T1000 (cell line): ENCODE measurements around the gene ITPKA.
A peak's percentile ranks its signal among the peaks of the same experiment; 100 is the strongest.
"Not testable (repeated sequence)": the region's sequence is repeated elsewhere in the genome, so short reads cannot be mapped to it uniquely, and the experiment has no call there.

ENCODE experiments used
- DNase-seq: peaks from one replicate; lab custom pipeline; 2025; ENCODE audit warnings: mixed read lengths; lab: John Stamatoyannopoulos, UW

The ITPKA gene

DNA sequence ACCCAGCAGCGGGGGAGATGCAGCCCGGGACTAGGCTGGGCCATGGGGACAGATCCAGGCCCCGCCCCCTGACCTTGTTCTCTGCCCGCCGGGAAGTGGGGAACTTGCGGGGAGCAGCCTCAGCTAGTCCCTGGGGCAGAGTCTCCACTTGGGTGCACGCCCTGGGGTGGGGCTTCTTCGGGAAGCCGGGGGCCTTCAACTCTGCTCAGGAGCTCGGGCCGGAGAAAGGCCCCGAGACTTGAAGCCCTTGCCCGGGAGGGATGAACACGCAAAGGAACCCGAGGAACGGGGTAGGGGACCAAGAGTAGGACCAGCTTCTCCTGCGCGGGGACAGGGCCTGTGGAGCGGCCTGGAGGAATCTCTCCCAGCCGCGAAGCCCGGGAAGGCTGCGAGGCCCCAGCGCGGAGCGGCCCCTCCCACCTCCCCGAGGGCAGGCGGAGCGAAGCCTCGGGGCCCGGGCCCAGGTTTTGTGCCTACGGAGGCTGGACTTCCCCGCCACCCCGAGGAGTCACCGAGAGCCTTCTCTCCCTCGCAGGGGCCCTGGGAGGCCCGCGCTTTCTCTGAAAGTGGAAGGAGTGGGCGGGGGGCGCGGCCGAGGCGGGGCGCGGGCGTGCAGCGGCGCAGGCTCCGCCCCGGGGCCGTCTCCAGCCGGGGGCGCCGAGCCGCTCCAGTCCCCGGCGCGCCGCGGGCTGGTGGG is at the start of gene ITPKA:
Gene ITPKA (plus strand): TSS at position 670 of the 697 bp plus-strand sequence. CDS start 54 bp downstream, outside the sequence.
- DNase-seq: peak; percentile 65

DNA sequence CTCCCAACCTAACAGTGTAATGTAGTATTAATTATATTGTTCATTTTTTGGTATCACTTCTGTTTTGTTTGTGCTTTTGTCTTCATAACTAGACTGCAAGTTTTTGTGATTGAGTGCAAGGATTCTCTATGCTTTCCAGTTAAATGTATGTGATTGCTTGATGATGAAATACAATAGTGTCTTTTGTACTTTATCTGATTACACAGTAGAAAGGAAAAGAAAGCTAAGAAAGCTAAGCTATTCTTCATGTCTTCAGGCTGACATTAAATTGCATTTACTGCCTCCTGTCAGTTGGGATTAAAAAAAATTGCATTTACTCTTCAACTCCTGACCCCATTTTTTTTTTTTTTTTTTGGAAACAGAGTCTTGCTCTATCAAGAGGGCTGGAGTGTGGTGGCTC is 48.3 kb upstream of the ITPKA start:
- DNase-seq: no peak

DNA sequence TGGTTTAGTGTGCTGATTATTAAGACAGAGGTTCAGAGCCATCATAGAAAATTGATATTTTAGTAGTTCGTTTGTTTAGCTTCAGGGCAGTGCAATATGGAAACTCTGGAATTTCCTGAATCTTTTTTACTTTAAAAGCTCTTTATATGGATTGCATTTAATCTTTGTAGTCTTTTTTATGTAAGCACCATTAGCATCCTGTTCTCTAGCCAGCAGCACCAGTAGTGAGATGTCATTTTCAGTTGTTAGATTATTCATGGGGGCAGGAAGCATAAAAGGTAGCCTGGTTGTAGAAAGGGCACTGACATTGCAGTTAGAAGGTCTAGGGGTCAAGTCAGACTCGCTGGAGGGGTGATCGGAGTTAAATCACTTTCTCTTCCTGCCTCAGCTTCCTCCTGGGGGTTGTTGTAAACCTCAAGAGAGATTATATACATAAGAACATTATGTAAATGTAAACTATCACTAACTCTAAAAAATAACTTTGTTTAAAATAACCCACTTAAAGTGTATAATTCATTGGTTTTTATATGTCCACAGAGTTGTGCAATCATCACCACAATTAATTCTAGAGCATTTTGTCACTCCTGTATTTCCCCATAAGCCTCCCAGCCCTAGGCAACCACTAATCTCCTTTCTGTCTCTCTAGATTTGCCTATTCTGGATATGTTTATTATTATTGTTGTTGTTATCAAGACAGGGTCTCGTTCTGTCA is 31.4 kb upstream of the ITPKA start:
- DNase-seq: no peak

DNA sequence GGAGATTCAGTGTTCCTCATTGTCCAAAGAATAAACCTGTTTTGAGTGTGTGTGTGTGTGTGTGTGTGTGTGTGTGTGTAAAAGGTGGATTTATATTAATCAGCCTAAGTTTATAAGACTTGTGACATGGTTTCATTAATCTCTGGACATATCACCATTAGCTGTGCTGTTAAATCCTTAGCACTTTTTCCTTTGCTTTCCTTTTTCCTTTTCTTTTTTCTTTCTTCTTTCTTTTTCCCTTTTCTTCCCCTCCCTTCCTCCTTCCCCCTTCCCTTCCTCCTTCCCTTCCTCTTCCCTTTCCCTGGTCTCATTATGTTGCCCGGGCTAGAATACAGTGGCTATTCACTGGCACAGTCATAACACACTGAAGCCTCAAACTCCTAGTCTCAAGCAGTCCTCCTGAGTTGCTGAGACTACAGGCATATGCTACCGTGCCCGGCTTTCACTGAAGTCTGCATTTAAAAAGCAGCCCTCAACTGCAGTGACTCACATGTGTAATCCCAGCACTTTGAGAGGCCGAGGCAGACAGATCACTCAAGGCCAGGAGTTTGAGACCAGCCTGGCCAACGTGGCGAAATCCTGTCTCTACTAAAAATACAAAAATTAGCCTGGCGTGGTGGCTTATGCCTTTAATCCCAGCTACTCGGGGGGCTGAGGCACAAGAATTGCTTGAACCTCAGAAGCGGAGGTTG is 28.6 kb upstream of the ITPKA start:
- DNase-seq: no peak

DNA sequence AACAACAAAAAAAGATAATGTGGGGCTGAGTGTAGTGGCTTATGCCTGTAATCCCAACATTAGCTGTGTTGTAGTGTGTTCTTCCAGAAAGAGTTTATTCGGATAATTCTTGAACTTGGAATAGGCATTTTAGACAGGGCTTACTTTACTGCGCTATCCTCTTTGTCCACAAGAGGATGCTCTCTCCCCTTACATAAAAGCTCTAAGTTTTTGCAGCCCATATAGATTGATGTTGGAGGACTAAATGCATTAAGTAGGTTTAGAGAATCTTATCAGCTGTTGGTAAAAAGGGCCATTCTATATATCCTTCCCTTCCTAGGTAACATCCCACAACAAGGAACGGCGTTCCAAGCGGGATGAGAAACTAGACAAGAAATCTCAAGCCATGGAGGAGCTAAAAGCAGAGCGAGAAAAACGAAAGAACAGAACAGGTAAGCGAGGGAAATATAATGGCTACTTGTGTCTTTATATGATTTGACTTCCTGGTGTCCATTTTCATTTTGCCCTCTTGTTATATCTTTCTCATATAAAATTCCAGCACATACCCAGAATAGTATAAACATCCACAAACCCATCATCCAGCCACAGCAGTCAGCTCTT is 27.8 kb upstream of the ITPKA start:
- DNase-seq: no peak

DNA sequence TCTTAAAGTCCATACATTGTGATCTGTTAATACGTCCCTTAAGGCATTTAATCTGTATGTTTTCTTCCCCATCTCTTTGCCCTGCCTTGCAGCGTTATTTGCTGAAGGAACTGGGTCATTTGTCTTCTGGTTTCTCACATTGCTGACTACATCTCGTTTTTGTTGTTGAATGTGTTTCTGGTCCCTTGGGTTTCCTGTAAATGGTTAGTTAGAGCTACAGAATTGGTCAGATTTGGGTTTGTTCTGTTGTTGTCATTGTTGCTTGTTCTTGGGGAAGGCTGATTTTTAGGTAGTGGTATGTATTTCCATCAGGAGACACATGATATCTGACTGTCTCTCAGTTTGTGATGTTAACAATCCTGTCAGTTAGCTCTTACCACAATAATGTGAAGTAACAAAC is 27.0 kb upstream of the ITPKA start:
- no peak for DNase-seq

DNA sequence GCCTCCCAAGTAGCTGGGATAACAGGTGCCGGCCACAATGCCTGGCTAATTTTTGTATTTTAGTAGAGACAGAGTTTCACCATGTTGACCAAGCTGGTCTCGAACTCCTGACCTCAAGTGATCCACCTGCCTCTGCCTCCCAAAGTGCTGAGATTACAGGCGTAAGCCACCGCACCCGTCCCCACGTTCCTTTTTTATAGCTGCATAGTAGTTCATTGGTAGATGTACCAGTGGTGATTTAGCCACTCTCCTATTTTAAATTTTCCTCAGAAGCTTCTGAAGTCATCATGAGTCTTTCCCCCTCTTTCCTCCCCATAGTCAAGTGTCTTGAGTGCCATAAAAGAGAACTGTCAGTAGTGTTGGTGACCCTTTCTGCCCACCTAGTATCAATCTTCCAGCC is 24.0 kb upstream of the ITPKA start:
- DNase-seq: not testable (repeated sequence)

DNA sequence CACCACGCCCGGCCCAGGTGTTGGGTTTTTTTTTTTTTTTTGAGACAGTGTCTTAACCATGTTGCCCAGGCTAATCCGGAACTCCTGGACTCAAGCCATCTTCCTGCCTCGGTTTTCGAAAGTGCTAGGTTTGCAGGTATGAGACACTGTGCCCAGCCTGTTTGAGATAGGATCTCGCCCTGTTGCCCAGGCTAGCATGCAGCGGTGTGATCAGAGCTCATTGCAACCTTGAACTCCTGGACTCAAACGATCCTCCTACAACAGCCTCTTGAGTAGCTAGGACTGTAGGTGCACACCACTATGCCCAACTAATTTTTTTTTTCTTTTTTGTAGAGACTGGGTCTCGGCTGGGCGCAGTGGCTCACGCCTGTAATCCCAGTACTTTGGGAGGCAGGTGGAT is 20.3 kb upstream of the ITPKA start:
- no peak for DNase-seq

DNA sequence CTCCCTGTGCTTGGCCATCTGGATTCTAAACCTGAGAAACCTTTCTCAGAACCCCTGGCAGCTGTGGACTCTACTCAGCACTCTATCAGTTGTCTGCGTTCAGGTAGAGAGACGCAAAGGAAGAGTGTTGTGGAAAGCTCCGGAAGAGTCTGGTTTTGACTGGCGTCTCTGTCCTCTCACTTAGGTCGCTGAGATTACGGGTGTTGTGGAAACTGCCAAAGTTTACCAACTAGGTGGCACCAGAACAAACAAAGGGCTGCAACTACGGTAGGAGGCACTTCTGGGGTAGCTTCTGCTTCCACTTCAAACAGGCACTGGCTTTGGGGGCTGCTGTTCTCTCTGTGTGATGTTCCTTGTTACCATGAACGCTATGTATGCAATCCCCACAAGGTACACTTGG is 19.2 kb upstream of the ITPKA start:
- no peak for DNase-seq

DNA sequence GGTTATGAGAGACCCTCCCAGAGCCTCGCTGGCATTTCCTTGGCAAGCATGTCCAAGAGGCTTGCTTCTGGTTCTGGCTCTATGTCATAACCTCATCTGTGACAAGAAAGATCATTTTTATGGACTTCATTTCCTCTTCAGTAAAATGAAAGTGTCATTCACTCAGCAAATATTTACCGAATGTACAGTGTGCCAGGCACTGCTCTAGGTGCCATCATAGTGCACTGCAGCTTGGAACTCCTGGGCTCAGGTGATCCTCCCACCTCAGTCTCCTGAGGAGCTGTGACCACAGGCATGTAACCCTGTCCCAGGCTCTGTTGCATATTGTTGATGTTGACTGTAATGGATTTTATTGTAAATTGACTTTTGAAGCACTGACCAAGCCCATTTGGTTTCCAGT is 18.7 kb upstream of the ITPKA start:
- no peak for DNase-seq

DNA sequence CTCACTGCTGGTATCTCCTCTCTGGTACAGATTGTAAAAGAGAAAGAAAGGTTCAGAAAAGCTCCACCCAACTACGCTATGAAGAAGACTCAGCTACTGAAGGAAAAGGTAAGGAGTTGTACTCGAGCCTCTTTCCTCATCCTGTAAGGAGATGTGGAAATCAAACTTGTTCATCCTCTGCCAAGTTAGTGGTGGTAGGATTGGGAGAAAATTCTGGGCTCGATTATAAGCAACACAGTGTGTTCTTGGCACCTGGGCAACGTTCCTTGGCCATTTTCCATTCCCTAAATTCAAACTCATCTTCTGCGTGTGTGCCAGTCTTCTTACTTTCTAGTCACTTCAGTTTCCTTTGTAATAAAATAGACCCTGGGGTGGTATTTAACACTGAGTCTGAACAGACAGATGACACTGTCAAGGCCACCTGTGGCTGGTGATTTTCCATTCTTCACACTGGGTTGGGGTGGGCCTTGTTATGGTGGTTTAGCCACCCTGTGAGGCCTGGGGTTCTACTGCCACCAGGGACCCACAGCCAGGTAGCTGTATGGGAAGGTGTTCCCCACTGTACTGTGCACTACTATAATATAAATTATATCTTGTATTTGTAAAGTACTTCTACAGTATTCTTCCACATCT is 17.1 kb upstream of the ITPKA start:
- no peak for DNase-seq

DNA sequence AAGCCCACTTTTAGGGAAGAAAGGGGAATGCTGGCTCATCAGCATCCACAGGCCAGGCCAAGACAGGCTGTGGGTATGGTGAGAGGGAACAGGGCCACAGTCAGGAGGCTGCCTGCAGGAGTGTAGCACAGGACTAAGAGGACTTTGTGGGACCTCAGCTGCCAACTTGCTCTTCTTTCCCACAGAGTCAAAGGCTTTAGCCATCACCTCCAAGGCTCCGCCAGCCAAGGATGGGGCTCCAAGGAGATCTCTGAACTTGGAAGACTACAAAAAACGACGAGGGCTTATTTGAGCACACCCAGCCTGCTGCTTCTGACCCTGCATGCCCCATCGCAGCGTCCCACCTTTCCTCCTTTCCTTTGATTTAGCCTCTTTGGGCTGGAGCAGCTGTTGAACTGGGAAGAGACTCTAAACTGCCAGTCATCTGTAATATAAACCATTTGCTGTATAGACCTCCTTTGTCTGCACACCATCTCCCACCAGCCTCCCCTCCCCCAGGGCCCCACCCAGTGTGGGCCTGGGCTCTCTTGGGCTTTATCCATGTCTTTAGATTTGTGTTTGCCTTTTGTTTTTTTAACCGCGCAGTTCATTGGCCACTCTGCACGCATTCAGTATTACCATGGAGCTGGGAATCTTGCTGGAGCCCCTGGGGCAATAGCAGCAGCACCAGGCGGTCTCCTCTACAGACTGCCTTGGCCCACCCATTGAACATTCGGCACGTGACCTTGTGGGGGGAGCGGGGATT is 13.1 kb upstream of the ITPKA start:
- no peak for DNase-seq

DNA sequence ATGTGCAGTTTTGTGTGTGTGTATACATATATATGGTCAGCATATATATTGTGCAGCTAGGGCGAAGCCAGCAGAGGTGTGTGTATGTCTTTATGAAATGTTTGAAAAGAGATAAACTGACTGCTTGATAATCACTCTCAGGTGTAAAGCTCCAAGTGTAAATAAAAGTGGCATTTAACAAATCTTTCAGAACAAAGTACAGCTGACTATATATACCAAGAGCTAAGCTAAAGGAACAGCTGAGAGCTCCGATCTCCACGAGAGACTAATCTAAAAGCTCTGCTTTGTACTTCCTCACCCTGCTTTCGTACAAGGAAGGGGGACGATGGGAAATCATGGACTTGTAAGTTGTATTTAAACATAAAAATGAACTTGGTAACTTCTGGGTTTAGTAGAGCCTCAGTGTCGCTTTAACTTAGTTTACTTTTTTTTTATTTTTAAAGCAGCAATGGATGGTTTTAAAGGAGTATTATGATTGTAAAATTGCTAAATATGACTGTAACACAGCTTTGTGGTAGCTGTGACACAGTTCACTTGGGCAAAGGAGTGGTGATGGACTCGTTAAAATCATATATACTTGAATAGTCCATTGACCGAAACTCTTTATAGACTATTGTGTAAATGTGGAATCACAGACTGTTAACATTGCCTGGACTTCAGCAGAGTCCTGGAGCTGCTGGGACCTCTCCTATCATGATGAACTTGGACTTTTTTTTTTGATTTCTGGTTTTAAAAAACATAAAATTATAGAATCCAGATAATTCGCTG is 11.4 kb upstream of the ITPKA start:
- no peak for DNase-seq

DNA sequence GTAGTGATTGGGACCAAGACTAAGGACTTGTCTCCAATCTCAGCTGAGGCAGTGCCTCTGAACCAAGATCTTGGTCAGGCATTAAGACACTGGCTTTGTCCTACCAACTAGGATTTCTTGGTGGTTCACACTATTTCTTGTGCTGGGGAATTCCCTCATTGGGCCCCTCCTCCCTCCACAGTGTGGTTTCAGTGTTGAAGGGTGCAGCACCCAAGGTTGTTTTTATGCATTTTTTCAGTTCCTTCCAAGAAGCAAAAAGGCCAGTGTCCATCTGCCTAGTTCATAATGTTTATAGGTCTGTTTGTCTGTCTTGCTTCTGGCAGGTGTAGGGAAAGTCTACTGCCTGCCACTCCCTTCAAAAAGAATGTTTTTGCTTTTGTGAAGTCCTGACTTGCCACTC is 10.6 kb upstream of the ITPKA start:
- DNase-seq: no peak

DNA sequence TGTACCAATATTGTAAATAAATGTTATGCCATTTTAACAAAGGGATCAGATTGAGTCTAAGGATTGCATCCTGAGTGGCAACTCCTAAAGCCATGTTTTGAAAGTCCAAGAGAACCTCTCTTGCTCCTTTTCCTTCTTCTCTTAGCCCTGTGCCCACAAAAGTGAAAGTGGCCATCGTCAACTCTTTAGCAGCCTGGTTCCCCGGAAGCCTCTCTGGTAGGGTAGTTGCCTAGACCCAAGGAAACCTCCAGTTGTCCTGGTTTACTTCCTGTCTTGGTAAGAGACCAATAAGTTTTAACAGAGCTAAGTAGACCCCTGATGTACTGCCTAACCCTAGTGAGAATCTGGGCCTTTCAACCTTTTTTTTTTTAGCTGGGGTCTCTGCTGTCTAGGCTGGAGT is 10.2 kb upstream of the ITPKA start:
- DNase-seq: no peak

DNA sequence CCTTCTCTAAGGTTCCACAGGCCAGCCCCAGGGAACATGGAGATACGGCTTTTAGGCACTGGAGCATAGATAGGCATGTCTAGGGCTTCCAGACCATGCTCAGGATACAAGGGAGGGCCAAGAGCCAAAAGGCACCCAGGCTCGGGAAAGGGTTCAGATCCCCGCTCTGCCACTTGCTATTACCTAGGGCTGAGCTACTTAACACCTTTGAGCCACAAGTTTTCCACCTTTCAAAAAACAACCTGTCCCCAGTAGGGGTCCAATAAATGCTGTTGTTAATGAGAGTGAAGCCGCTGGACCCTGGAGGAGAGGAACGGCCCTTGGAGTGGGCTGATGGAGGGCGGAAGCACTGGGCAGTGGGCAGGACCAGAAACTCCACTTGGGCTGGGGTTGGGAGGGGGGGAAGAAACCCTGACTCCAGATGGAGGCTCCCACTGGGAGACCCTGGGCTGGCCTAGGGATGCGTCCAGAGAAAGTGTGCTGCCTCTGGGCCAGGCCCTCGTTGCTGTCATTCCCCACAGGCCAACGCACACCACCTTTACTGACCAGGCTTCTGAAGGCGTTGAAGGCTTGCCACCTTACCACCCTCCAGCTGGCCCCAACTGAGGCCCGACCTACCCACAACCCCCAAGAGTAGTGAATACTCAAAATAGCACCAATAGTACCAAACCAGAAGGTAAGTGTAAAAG is 8.6 kb upstream of the ITPKA start:
- DNase-seq: no peak

DNA sequence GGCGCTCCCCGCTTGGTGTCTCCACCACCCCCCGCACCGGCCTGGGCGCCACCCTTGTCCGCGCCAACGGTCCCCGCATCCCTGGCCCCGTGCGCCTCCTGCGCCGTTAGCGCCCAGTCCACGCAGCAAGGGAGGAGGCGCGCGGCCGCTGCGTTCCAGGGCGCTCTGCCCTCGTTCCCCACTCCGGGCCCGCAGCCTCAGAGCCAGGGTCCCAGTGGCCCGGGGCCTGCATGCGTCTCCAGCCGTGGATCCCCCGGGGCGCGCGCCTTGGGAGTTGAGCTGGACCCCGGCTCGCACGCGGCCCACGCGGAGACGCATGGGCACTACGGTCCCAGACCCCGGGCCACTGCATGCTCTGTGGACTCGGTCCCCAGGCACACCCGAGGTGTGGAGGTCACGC is 7.4 kb upstream of the ITPKA start:
- DNase-seq: no peak

DNA sequence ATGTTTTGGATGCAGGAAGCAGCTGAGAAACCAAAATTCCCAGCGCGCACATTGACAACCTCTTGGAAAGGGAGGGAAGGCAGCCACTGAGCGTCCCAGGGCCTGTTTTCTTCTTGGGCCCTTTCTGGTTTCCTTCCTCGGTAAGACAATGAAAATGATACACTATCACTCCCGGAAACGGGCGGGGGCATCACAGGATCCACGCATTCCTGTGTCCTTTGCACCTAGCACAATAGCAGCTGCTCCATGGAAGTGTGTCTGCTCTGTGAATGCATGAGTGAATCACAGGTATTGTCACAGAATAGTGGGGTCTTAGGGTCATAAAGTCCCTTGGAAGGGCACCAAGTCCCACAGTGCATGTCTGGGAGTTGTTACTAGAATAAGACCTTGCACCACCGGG is 6.3 kb upstream of the ITPKA start:
- no peak for DNase-seq

DNA sequence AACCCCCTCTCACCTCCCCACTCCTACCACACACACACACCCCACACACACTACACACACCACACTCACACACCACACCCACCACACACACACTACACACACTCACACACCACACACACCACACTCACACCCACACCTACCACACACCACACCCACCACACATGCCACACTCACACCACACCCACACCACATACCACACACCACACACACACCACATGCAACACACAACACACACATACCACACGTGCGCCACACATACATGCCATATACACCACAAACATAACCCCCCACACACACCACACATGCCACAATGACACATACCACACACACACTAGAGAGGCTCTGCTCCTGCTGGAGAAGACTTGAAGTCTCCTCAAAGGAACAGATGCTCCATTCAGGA is 5.9 kb upstream of the ITPKA start:
- no peak for DNase-seq

DNA sequence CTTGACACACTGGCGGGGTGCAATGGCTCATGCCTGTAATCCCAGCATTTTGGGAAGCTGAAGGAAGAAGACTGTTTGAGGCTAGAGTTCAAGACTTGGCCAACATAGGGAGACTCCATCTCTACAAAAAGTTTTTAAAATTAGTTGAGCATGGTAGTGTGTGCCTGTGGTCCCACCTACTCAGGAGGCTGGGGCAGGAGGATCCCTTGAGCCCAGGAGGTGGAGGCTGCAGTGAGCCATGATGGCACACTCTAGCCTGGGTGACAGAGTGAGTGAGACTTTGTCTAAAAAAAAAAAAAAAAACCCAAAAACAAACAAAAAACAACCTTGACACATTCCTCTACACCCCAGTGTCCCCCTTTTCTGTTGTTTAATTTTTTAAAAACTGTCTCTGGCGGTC is 4.0 kb upstream of the ITPKA start:
- DNase-seq: no peak
